Immature natural killer cell (primary cell): Measurements from ENCODE around the gene ZBTB1. TPM values are rescaled to one million over a fixed set of nuclear protein-coding genes. Genes with fewer than 3 reads are reported as not detected.
"Not testable (repeated sequence)": the region's sequence is repeated elsewhere in the genome, so short reads cannot be mapped to it uniquely, and the experiment has no call there.

Experiments used
- DNase-seq, 3 donors: peaks; one replicate each; pipeline ENCODE4 v3.0.0; 2022; ENCODE audit warnings: mixed read lengths in 1 of 3
- H3K27ac Mint-ChIP-seq, 6 donors: one replicate each; pipeline ENCODE4 v1.8.0; 2020; ENCODE audit warnings: mixed read lengths in 6 of 6, mild to moderate bottlenecking in 5 of 6, inconsistent platforms in 4 of 6, moderate library complexity in 3 of 6
- H3K27me3 Mint-ChIP-seq, 3 donors: one replicate each; pipeline ENCODE4 v1.8.0; 2020 to 2021; ENCODE audit warnings: low read depth in 3 of 3, mild to moderate bottlenecking in 3 of 3, mixed read lengths in 3 of 3, moderate library complexity in 3 of 3, inconsistent platforms in 1 of 3
- H3K36me3 Mint-ChIP-seq, 3 donors: one replicate each; pipeline ENCODE4 v1.8.0; 2020; ENCODE audit warnings: mixed read lengths in 3 of 3, inconsistent platforms in 2 of 3, mild to moderate bottlenecking in 2 of 3
- H3K4me1 Mint-ChIP-seq, 2 donors: one replicate each; pipeline ENCODE4 v1.8.0; 2020; ENCODE audit warnings: inconsistent platforms in 2 of 2, mild to moderate bottlenecking in 2 of 2, mixed read lengths in 2 of 2, moderate library complexity in 1 of 2
- H3K4me3 Mint-ChIP-seq, 5 donors: one replicate each; pipeline ENCODE4 v1.8.0; 2020; ENCODE audit warnings: mild to moderate bottlenecking in 5 of 5, mixed read lengths in 5 of 5, inconsistent platforms in 3 of 5, moderate library complexity in 3 of 5
- H3K9me3 Mint-ChIP-seq, 6 donors: one replicate each; pipeline ENCODE4 v1.8.0; 2020; ENCODE audit warnings: mild to moderate bottlenecking in 6 of 6, mixed read lengths in 6 of 6, inconsistent platforms in 4 of 6, moderate library complexity in 3 of 6
- polyA plus RNA-seq, 3 donors: library from polyadenylated mRNA; unstranded; fragments of 300-500 nt; fragmentation: Illumina TruSeq; gene quantifications; one replicate each; pipeline ENCODE4 v1.2.3, GENCODE V29; 2021

ZBTB1 gene
- polyA plus RNA-seq, 3 donors from 2014 or later: 53.5 to 123 (median 70.9) TPM

DNA sequence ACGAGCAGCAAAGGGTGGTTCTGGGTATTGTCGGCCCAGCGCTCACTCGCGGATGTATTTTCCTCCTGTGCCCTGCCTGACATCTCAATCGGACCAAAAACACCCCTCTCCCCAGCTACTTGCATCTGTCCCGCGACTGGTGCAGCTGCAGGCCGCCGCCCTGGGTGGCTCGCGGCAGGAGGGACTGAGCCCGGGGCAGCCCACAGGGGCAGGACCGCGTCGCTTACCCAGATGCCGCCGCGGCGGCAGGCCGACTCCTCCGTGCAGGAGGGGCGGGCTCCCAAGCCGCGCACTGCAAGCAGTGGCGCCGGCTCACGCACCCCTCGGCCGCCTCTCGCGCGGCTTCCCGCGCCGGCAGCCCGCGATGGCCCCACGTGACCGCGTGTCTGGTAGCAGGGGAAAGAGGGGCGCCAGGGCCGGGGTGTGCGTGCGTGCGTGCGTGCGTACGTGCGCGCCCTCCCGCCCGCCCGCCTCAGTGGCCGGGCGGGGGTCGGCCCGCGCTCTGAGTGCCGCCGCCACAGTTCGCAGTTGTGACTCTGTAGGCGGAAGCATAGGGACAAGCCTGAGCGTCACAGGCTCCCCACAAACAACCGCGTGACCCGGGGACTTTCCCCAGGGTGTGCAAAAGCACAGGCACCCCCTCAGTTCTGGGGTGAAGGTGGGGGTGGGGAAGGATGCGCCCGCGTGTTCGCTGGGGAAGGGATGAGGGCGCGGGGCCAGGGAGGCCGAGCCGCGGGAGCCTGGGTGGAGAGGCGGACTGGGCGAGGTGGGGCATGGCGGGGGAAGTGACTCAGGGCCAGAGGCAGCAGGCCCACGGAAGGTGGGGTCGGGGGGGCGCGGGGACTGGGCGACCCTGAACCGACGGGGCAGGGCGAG is 898 bp upstream of the ZBTB1 start, which contains the start of gene ZBTB25:
Gene ZBTB25, minus strand, starts transcription at position 405 of the 876 bp plus-strand sequence. CDS start 13,305 bp downstream, outside the sequence.
- Mint-ChIP-seq H3K27me3 (peaks cover 13 to 28% (median 28%) of the 10 kb centered on the region in 3 donors), H3K36me3 (no peaks in the 10 kb centered on the region), H3K4me3 (peak within 1 kb of the TSS; percentile 96 to 100 (median 99)), H3K9me3 (peaks cover 0 to 3% (median 0%) of the 10 kb centered on the region in 6 donors), H3K27ac (peak within 1 kb of the TSS; percentile 99 to 100 (median 100)), H3K4me1 (peaks cover 73 to 79% of the 10 kb centered on the region in 2 donors)
- DNase-seq: peak; percentile 97 to 99 (median 99)

DNA sequence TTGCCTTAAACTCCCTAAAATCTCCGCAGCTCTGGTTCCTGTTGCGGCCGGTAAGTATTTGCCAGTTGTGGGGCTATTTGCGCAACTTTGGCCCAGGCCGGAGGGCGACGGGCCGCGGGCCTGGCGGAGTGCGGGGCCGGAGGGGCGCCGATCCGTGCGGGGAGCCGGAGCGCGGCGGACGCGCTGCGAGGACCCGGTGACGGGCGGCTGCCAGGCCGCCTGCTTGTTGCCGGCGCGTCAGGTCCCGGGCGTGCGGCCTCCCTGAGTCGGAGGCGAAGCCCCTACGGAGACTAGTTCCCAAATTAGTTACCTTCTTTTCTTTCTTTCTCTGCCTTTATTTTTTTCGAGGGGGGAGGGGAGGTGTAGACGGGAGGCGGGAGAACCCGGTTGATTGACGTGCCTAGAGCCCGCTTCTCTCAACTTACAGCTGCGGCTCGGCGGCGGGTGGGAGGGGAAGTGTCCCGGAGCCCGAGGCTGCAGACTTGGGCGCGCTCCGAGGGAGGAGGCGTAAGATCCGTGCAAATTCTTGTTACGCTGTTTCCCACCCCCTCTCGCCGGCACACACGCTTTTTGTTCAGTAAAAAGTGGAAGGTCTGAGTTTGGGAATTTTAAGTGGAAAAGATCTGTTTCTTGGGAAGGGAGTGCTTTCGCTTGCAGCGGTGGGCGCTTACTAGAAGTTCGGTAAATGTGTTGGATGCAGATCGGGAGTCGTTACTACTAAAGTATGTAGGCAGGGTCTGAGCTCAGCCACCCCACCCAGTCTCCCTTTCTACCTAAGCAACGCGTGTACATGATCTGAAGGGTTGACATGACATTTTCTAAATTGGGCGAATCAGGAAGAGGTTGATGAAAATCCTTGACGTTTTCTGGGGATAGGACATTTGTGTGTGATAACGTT is 576 bp downstream of the ZBTB1 start:
- Mint-ChIP-seq H3K36me3 (no peaks in the 10 kb centered on the region), H3K9me3 (peaks cover 0 to 3% (median 0%) of the 10 kb centered on the region in 6 donors), H3K4me1 (peaks cover 79 to 80% of the 10 kb centered on the region in 2 donors), H3K27me3 (peaks cover 13 to 30% (median 28%) of the 10 kb centered on the region in 3 donors), H3K27ac (peak overlapping the region; percentile 98 to 100 (median 100)), H3K4me3 (peak overlapping the region; percentile 91 to 97 (median 93))
- DNase-seq: peak; percentile 83 to 85 (median 84)

DNA sequence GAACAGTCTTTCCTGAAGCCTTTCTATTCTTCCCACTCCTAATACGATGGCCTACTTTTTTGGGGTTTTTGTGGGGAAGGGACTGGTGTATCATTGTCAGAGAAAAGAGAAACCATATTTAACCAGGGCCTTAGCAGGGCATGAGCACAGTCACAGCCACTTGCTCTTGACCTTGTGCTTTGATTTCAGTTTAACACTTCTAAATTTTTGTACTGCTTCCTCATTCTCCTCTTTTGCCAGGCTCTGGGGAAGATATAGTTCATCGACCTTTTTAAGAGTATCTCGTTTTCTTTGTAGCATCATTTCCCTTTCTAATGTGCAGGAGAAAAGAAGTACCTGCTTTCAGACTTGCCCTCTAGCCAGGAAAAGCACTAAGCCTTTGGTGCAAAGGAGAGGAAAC is 2.2 kb downstream of the ZBTB1 start:
- H3K27me3 Mint-ChIP-seq: peaks cover 13 to 30% (median 30%) of the 10 kb centered on the region in 3 donors
- H3K4me1 Mint-ChIP-seq: peaks cover 80 to 82% of the 10 kb centered on the region in 2 donors
- H3K36me3 Mint-ChIP-seq: no peaks in the 10 kb centered on the region
- peak overlapping the region; percentile 95 to 99 (median 98) for H3K27ac Mint-ChIP-seq
- peak; percentile 30 to 33 (median 30) for DNase-seq
- peak overlapping the region; percentile 89 to 97 (median 93) for H3K4me3 Mint-ChIP-seq
- peaks cover 0 to 3% (median 0%) of the 10 kb centered on the region in 6 donors for H3K9me3 Mint-ChIP-seq

DNA sequence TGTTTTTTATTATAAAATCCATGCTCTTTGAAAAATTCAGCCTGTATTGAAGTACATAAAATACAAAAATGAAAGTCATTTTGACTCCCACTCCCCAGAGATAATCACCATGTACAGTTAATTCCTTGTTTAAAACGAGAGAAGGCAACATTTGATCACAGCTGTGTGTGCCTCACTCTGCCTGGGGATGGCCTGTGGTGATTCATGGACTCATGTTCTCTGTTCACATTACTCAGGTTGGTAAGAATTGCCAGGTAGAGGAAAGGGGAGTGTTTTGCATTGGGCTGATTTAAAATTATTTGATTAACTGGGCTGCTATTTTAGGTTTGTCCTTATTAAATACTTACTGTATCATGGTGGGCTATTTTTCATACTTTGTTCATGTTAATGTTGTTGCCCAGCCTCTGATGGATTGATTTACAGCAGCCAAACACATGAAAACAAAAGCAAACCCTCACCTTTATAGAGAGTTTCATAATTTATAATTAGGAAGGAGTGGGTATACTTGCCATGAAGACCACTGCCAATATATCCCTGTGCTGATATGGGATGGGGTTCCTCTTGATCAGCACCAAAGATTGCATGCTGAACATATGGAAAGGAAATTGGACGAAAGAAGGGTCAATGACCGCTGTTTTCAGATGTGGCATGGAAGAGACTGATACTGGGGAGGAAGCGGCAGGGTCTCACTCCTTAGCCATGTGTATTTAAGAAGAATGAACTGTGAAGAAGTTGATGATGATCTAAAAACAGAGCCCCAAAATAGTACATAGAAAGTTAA is 3.0 kb downstream of the ZBTB1 start:
- H3K9me3 Mint-ChIP-seq: peaks cover 0 to 3% (median 0%) of the 10 kb centered on the region in 6 donors
- peaks cover 73 to 82% of the 10 kb centered on the region in 2 donors for H3K4me1 Mint-ChIP-seq
- H3K27me3 Mint-ChIP-seq: peaks cover 13 to 30% (median 30%) of the 10 kb centered on the region in 3 donors
- no peaks in the 10 kb centered on the region for H3K36me3 Mint-ChIP-seq
- no peak for DNase-seq
- peak overlapping the region; percentile 89 to 97 (median 93) for H3K4me3 Mint-ChIP-seq
- peak overlapping the region; percentile 19 to 99 (median 98) for H3K27ac Mint-ChIP-seq

DNA sequence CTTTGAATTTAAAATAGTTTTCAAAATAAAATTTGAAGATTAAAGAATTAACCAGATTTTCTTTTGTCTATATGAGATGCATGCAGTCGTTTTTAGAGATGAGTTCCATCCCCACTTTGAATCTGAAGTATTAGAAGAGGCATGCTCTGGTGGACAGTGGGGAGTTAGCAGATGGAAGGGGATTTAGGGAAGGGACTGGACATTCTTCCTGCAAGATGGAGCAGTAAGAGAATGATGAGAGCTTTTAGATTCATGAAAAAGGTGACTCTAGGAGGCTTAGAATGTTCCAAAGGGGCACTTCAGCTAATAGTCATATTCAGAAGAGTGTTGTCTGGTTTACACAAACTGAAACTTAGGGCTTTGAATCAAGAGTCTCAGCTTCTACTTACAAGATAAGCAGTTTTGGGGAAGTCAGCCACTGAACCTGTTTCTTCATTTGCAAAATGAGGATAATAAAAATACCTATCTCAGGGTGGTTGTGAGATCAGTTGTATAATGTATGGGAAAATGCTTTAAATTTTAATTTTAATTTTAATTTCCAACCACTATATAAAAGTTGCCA is 3.7 kb downstream of the ZBTB1 start:
- Mint-ChIP-seq H3K27ac (peak overlapping the region; percentile 14 to 99 (median 64)), H3K4me1 (peaks cover 71 to 83% of the 10 kb centered on the region in 2 donors), H3K27me3 (peaks cover 13 to 28% (median 27%) of the 10 kb centered on the region in 3 donors)

DNA sequence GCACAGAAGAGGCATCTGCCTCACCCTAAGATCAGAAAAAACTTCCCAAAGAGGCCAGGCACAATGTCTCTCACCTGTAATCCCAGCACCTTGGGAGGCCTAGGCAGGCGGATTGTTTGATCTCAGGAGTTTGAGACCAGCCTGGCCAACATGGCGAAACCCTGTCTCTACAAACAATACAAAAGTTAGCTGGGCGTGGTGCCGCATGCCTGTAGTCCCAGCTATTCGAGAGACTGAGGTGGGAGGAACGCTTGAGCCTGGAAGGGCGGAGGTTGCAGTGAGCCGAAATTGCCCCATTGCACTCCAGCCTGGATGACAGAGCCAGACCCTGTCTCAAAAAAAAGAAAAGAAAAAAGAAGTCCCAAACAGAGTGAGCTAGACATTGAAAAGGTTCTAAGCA is 4.5 kb downstream of the ZBTB1 start:
- peaks cover 0 to 2% (median 0%) of the 10 kb centered on the region in 6 donors for H3K9me3 Mint-ChIP-seq
- H3K27ac Mint-ChIP-seq: peak overlapping the region in 2 of 6 donors; percentile 53 to 64
- peaks cover 10 to 22% (median 22%) of the 10 kb centered on the region in 3 donors for H3K27me3 Mint-ChIP-seq
- no peaks in the 10 kb centered on the region for H3K36me3 Mint-ChIP-seq
- peak overlapping the region in 3 of 5 donors; percentile 24 to 46 (median 26) for H3K4me3 Mint-ChIP-seq
- DNase-seq: no peak
- H3K4me1 Mint-ChIP-seq: peaks cover 75 to 90% of the 10 kb centered on the region in 2 donors

More for the DNA sequence above, 3.7 kb downstream of the ZBTB1 start:
- no peak for DNase-seq
- H3K9me3 Mint-ChIP-seq: peaks cover 0 to 3% (median 0%) of the 10 kb centered on the region in 6 donors
- H3K36me3 Mint-ChIP-seq: no peaks in the 10 kb centered on the region
- H3K4me3 Mint-ChIP-seq: peak overlapping the region in 2 of 5 donors; percentile 89 to 96

DNA sequence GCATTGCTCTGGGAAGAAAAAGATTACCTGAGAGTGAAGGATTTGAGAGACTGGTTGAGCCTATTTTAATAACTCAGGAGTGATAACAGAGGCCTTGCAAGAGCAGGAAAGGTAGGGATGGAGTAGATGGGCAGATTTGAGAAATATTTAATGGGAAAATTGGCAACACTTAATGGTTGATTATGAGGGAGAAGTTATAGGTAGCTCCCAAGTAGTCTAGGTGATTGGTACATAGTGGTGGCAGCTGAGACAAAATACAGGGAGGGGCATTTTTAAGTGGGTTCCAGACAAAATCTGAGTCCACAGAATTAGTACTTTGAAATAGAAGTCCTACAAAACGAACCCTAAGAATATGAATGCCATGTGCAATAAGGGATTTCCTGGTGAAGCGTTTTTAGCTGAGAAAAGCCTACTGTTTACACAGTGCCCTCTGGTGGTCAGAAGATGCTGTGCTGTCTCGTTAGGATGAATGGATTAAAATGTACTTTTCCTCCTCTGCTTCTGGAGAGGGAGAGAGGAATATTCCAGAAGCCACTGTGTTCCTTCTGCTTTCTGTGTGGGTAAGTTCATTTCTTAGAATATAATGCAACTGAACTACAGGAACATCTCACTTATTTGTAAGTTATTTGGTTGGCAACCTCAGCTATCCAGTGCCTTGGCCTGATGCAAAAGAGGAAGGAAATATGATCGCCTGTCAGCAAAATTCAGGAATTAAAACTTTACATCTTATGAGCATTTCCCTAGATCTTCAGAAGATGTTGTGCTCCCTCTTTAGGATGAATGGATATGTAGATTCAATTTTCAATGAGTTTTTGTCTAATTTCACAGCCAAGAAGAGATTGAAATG is 6.5 kb downstream of the ZBTB1 start:
- H3K9me3 Mint-ChIP-seq: no peaks in the 10 kb centered on the region
- H3K27me3 Mint-ChIP-seq: peaks cover 2 to 7% (median 5%) of the 10 kb centered on the region in 3 donors

DNA sequence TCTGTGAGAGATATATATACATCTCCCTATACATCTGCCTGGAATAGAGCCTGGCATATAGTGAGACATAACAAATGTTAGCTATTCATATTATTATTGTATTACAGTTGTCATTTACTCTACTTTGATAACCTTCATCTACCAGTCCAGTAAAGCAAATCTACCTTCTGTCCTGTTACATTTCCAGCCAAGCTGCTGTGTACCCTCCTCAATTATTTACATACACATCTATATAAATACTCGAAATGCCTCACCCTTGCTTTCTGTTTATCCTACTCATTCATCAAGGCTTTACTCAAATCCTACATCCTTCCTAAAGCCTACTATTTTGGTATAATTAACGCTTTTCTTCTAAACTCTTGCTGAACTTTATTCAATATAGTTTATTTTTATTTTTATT is 8.7 kb downstream of the ZBTB1 start:
- Mint-ChIP-seq H3K27me3 (peaks cover 2 to 7% (median 2%) of the 10 kb centered on the region in 3 donors), H3K36me3 (no peaks in the 10 kb centered on the region), H3K9me3 (no peaks in the 10 kb centered on the region), H3K4me3 (no peak overlapping the region), H3K4me1 (peaks cover 71 to 97% of the 10 kb centered on the region in 2 donors), H3K27ac (no peak overlapping the region)
- DNase-seq: no peak

More for the DNA sequence above, 6.5 kb downstream of the ZBTB1 start:
- Mint-ChIP-seq H3K4me1 (peaks cover 77 to 97% of the 10 kb centered on the region in 2 donors), H3K27ac (peak overlapping the region; percentile 61 to 87 (median 65)), H3K36me3 (no peaks in the 10 kb centered on the region), H3K4me3 (peak overlapping the region; percentile 18 to 64 (median 42))
- DNase-seq: peak; percentile 59 to 69 (median 68)

DNA sequence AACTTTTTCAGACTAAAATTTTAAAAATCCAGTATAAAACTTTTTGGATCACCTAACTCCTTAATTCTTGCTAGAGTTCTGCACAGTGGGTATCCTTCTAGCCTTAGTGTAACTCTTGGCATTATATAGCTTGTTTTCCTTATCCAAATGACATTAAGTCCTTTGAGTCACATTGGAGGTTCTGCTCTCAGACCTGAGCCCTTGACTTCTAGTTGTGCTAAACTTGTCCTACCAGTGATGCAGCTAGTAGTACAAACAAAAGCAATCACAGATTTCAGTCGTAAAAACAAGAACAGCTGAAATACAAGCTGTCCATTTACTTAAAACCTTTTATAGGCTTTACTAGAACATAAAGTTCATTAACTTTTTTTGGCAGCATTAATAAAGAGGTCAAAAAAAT is 10.5 kb downstream of the ZBTB1 start:
- Mint-ChIP-seq H3K36me3 (no peaks in the 10 kb centered on the region), H3K27ac (no peak overlapping the region), H3K27me3 (peaks cover 2 to 5% (median 2%) of the 10 kb centered on the region in 3 donors), H3K9me3 (no peaks in the 10 kb centered on the region), H3K4me3 (no peak overlapping the region), H3K4me1 (peaks cover 58 to 86% of the 10 kb centered on the region in 2 donors)
- DNase-seq: no peak

DNA sequence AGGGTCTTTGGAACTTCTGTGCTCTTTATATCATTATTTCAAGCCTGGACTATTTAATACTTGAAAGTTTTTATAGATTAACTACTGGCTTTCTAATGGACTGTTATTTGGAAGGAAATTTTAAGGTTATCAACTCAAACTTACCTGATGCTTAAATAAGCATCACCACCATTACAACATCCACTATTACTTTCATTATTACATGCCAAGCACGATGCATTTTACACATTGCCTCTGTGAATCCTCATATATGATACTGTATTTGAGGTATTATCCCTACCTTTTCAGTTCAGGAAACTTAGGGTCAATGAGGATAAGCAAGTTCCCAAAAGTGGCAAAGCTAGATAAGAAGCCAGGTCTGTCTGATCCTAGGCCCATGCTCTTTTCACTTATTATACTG is 12.4 kb downstream of the ZBTB1 start:
- Mint-ChIP-seq H3K4me1 (peaks cover 48 to 67% of the 10 kb centered on the region in 2 donors), H3K27ac (peak overlapping the region in 3 of 6 donors; percentile 9 to 39 (median 34)), H3K27me3 (peaks cover 2 to 5% (median 2%) of the 10 kb centered on the region in 3 donors), H3K4me3 (peak overlapping the region in 1 of 5 donors; percentile 21), H3K36me3 (no peaks in the 10 kb centered on the region), H3K9me3 (no peaks in the 10 kb centered on the region)
- no peak for DNase-seq

DNA sequence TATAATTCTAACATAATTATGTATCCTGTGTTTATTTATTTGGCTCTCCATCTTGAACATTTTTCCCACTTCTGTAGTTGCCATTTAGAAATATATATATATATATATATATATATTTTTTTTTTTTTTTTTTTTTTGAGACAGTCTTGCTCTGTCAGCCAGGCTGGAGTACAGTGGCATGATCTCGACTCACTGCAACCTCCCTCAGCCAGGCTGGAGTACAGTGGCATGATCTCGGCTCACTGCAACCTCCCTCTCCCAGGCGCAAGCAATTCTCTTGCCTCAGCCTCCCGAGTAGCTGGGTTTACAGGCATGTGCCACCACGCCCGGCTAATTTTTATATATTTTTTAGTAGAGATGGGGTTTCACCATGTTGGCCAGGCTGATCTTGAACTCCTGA is 13.1 kb downstream of the ZBTB1 start:
- not testable (repeated sequence) for H3K27me3 Mint-ChIP-seq, H3K4me3 Mint-ChIP-seq, H3K27ac Mint-ChIP-seq, H3K9me3 Mint-ChIP-seq, H3K36me3 Mint-ChIP-seq, DNase-seq
- peaks cover 48 to 60% of the 10 kb centered on the region in 2 donors for H3K4me1 Mint-ChIP-seq
